ENCODE data around the gene HP1BP3.

The HP1BP3 gene

GRCh38 chr1:20710469-20711284 is 76.4 kb downstream of the HP1BP3 start:
- no peak for DNase-seq

DNA sequence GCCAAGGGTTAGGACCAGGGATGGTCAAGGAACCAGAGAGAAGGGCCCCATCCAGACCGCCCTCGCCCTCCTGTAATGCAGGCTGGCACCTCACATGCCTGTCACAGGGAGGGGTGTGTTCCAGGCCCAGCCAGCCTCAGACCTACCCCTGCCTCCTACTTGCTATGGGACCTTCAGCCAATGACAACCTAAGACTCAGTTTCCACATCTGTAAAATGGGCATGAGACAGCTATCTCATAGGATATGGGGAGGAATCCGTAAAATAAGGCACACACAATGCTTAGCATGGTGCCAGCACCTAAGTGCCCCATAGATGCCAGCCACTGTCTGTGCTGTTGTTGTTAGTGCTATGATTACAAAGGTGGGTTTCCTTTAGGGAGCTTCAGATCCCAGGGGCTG is 77.2 kb downstream of the HP1BP3 start:
- no peak for DNase-seq

- DNase-seq: no peak
Observed at GRCh38 chr1:20708891-20709290, 78.2 kb downstream of the HP1BP3 start.

GRCh38 chr1:20708057-20708456 is 79.0 kb downstream of the HP1BP3 start:
- DNase-seq: no peak

DNA sequence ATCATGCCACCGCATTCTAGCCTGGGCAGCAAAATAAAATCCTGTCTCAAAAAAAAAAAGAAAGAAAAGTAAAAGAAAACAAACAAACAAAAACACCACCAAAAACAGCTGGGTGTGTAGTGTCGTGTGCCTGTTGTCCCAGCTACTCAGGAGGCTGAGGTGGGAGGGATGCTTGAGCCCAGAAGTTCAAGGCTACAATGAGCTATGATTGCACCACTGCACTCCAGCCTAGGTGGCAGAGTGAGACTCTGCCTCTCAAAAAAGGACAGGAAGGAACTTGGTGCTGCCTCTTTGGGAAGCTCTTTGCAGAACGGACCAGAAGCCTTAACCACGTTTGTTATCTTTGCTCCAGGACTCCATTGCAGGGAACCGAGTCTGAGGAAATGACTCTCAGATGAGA is 80.3 kb downstream of the HP1BP3 start:
- DNase-seq: no peak

DNA sequence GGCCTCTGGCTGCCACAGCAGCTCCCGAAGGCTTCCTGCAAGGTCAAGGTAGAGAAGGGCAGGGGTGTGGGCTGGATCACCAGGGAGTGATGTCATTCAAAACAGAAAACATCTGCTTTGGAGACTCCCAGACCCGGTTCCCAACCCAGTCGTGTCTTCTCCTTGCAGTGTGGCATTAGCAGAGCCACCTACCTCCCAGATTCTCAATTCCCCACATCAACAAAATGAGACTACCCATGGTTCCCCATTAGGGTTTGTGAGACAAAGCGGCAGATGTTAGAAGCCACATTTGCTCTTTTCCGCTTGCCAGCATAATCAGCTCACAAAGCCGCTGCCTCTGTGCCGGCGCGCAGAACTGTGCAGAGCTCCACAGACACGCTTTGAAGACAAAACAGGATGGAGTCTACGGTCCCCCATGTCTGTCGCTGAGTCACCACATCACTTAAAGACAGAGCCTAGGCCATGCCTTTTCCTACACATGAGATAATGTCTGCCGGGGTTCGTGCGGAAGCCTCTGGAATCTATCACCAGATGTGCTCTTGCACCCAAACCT is 81.8 kb downstream of the HP1BP3 start:
- DNase-seq: no peak

DNA sequence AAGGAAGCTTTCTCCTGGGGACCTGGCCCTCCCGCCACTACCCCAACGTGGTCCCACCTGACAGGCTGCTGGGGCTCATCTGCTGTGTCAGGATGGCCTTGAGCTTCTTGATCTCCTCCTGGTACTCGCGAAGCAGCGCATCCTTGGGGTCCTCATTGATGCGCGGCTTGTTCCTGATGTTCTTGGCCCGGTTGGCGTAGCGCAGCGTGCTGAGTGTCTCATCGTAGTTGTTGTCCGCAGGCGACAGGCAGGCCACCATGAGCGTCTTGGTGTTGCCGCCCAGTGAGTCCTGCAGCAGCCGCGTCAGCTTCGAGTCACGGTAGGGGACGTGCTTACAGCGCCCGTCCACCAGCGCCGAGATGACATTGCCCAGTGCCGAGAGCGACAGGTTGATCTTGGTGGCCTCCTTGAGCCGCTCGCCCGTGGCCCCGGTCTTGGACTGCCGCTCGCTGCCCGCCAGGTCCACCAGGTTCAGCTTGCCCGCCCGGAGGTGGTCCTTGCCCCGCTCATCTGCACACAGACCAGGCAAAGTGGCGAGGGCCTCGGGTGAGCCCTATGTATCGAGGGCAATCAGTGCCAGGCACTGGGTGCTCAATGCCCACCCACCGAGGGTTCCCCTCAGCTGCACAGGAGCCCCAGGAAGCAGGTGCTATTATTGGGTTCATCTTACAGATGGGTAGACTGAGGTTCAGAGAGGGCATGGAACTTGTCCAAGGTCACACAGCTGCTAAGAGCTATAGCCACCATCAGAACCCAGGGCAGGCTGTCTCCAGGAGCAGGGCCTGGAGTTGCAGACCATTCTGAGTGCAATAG is 82.5 kb downstream of the HP1BP3 start:
- DNase-seq: no peak

DNA sequence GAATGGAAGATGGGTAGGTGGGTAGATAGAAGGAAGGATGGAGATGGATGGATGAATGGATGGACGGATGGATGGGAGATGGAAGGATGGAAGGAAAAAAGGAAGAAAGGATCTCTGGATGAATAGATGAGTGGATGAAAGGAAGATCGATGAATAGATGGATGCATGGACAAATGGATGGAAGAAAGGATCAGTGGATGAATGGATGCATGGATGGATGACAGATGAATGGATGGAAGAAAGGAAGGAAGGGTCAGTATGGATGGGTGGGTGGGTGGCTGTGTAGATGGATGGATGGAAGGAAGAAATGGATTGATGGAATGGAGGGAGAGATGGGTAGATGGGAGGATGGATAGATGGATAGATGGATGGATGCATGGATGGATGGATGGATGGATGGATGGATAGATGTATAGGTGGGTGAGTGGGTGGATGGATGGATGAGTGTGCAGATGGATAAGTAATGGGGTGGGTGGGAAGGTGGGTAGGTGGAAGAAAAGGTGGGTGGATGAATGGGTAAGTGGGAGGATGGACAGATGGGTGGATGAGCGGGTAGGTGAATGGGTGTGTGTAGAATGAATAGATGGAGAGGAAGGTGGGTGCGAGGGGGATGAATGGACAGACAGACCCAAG is 83.9 kb downstream of the HP1BP3 start:
- DNase-seq: no peak

DNA sequence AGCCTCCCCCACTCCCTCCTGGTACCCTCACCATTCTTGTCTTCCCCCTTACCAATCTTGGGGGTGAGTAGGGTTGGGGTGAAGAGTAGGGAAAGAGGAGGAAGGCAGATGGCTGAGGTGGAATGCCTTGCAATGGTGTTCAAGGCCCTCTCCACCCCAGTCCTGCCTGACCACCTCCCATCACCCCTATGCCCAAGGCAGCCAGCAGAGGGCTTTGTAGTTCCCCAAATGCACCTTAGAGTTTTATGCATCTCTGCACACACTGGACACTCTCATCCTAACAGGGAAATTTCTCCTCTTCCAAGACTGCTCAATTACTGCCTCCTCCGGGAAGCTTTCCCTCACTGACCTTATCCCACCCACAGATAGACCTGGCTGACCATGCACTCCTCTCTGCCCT is 84.7 kb downstream of the HP1BP3 start:
- DNase-seq: no peak

- no peak for DNase-seq
Observed at GRCh38 chr1:20701847-20702246, 85.3 kb downstream of the HP1BP3 start.

DNA sequence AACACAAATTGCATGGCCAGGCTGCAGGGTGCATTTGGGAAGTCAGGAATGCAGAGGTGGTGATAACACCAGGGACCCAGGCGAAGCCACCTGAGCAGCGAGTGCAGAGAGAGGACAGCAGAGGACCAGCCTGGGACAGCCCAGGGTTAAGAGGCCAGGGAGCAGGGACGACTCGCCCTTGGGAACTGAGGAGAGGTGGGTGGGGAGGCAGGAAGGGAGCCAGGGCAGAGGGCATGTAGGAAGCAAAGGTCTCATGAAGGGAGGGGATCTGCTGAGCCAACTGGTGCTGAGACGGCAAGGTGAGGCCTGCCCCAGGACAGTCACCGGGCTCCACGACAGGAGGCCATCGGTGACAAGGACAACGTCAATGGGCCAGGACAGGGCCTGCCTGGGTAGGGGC is 85.7 kb downstream of the HP1BP3 start:
- DNase-seq: no peak

DNA sequence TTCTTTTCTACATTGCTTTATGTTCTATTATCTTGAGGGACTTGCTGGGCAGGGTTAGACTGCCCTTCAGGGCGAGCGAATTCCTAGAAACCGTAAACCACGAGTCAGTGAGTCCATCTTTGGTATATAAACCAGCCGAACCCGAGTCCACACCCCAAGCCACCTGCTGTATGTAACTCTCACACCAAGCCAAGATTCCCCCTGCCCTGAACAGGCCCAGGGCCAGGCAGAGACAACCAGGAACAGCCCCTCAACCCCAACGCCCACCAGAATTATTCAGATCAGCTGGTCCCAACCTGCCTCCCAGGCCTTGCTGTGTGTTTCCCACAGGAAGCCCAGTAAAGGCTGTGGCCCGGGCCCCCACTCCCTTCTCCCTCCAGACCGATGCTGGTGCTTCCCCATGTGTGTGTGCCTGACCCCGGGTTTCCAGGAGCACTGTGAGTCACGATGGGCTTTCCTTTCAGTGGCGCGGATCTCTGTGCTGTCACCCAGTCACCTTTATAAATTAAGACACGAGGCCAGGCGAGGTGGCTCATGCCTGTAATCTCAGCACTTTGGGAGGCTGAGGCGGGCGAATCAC is 86.4 kb downstream of the HP1BP3 start:
- DNase-seq: no peak

DNA sequence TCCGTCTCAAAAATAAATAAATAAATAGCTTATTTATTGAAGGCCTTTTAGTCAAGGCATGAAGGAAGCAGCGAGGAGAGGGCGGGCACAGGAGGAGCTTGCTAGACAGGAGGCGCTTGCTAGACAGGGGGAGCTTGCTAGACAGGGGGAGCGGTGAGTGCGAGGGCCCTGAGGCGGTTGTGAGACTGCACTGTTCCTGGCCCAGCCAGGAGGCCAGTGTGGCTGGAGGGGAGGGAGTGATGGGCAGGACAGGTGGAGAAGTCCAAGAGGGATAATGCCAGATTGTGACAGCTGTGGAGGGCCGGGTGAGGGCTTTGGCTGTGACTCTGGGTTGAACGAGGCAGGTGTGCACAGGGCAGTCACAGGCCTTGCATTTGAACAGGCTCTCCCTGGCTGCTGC is 87.5 kb downstream of the HP1BP3 start:
- DNase-seq: no peak

DNA sequence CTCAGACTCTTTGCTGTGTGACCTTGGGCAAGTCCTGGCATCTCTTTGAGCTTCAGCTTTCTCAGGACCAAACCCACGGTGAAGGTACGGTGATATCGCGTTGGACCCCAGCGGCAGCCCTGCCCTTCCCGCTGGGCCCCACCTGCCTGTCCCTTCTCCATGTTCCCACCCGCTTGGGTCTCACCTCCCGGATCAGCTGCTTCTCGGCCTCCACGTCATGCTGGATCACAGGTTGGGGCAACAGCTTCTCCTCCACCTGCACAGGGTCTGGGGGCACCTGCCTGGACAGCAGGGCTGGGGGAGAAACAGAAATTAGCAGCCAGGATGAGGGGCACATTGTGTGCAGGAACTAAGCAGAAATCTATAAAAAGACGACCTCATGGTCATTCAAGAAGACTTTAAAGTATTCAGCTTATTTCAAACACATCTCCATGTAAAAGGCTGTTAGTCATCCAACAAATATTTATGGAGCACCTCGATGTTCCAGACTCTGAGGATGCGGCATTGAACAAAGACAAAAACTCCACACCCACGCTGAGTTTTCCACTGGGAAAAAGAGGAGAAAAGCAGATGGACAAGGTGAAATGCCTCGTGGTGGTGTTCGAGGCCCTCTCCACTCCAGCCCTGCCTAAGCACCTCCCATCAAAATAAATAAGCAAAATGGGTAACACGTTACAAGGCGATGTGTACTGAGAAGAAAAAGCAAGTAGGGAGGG is 88.8 kb downstream of the HP1BP3 start:
- DNase-seq: no peak

DNA sequence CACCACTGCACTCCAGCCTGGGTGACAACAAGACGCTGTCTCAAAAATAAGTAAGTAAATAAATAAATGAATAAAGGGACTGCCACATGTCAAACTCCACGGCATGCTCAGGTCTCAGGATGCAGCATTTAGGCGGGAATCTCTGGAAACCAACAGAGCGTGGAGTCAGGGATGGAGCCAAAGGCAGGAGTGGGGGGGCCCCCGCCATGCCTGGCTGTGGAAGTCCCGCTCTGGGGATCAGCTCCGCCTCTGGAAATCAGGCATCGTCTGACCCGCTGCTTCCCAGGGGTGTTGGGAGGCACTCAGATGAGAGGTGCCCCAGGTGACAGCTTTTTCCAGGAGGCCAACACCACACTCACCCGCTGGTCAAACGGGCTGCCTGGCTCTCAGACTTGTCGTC is 89.5 kb downstream of the HP1BP3 start:
- no peak for DNase-seq

GRCh38 chr1:20696397-20697333 is 90.4 kb downstream of the HP1BP3 start:
- DNase-seq: peak; percentile 72

DNA sequence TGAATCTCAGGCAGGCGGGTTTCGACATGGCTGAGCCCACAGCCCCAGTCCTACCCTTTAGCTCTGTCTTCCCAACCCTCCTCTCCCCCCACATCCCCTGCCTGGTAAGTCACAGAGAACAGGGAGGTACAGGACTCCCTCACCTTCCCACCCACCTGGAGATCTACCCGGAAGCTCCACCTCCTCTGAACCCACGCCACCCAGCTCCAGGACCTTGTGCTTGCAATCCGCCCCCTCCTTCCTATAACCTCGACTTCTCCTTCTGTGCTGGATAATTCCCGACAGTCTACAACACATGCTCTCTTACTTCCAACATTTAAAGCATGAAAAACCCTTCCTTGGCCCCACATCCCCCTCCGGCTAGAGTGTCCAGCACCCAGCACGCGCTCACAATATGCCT is 91.6 kb downstream of the HP1BP3 start:
- DNase-seq: no peak

DNA sequence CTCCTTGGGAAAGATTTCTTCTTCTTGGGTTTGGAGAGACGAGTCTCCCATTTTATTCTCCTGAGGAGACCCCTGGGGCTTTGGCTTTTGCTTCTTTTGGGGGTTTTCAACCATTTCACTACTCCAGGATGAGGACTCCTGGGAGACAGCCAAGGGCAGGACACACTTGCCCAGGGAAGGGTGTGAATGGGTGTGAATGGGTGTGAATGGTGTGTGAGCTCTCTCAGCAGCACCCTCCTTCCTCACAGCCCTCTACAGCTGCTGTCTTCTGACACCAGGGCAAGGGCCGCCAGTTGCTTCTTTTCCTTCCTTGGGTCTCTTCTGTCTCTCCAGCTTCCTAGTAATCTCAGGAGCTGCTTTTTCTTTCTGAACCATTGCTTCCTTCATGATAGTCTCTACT is 93.5 kb downstream of the HP1BP3 start:
- DNase-seq: no peak
